H9 (cell line): ENCODE measurements around the gene MYOM3. TPM values are rescaled to one million over a fixed set of nuclear protein-coding genes. Genes with fewer than 3 reads are reported as not detected.

Experiments used
- DNase-seq: peaks from one replicate; pipeline ENCODE4 v3.0.0-alpha.2; 2017
- H2AFZ ChIP-seq: one replicate; pipeline ENCODE4 v1.6.1; 2013; ENCODE audit warnings: mild to moderate bottlenecking, low read length, control low read depth, moderate library complexity
- H2AK5ac ChIP-seq: 2 replicates; pipeline ENCODE4 v1.6.1; 2013; ENCODE audit warnings: low read length, control low read depth, mixed read lengths; ENCODE audit not compliant: insufficient read length
- H2BK120ac ChIP-seq: one replicate; pipeline ENCODE4 v1.6.1; 2013; ENCODE audit warnings: low read depth, mild to moderate bottlenecking, low read length, control low read depth, inconsistent platforms; ENCODE audit not compliant: poor library complexity, severe bottlenecking
- H2BK12ac ChIP-seq: 2 replicates; pipeline ENCODE4 v1.6.1; 2013; ENCODE audit warnings: low read length, control low read depth, mixed read lengths, low read depth; ENCODE audit not compliant: insufficient read length
- H2BK15ac ChIP-seq: 2 replicates; pipeline ENCODE4 v1.6.1; 2013; ENCODE audit warnings: low read depth, low read length, control low read depth
- H2BK20ac ChIP-seq: one replicate; pipeline ENCODE4 v1.6.1; 2013; ENCODE audit warnings: low read depth, mild to moderate bottlenecking, low read length, control low read depth, inconsistent platforms; ENCODE audit not compliant: poor library complexity, severe bottlenecking
- H2BK5ac ChIP-seq: 2 replicates; pipeline ENCODE4 v1.6.1; 2013; ENCODE audit warnings: low read length, control low read depth, mixed read lengths; ENCODE audit not compliant: insufficient read length
- H3K14ac ChIP-seq: 2 replicates; pipeline ENCODE4 v1.6.1; 2013; ENCODE audit warnings: low read length, control low read depth; ENCODE audit not compliant: insufficient read depth
- H3K18ac ChIP-seq: 2 replicates; pipeline ENCODE4 v1.6.1; 2013; ENCODE audit warnings: low read depth, mild to moderate bottlenecking, mixed read lengths, low read length, control low read depth; ENCODE audit not compliant: insufficient read length
- H3K23ac ChIP-seq: 2 replicates; pipeline ENCODE4 v1.6.1; 2013; ENCODE audit warnings: low read length, control low read depth, mixed read lengths, low read depth; ENCODE audit not compliant: insufficient read length
- H3K23me2 ChIP-seq: 2 replicates; pipeline ENCODE4 v1.6.1; 2013; ENCODE audit warnings: low read depth, mild to moderate bottlenecking, mixed read lengths, low read length, control low read depth; ENCODE audit not compliant: insufficient read length, poor library complexity, severe bottlenecking
- H3K27ac ChIP-seq: 2 replicates; pipeline ENCODE4 v1.5.1; 2013; ENCODE audit warnings: low read length, control low read depth, mixed read lengths, low read depth; ENCODE audit not compliant: insufficient read length
- H3K27me3 ChIP-seq: 2 replicates; pipeline ENCODE4 v1.6.1; 2013; ENCODE audit warnings: low read length, control low read depth, inconsistent platforms; ENCODE audit not compliant: insufficient read depth
- H3K4ac ChIP-seq: 2 replicates; pipeline ENCODE4 v1.6.1; 2013; ENCODE audit warnings: low read depth, mild to moderate bottlenecking, control low read depth, inconsistent platforms, low read length, moderate library complexity
- H3K4me1 ChIP-seq: 2 replicates; pipeline ENCODE4 v1.6.1; 2013; ENCODE audit warnings: low read length, control low read depth, inconsistent platforms; ENCODE audit not compliant: insufficient read depth
- H3K4me2 ChIP-seq: 2 replicates; pipeline ENCODE4 v1.6.1; 2013; ENCODE audit warnings: low read length, control low read depth, mixed read lengths; ENCODE audit not compliant: insufficient read length, insufficient read depth
- H3K56ac ChIP-seq: 2 replicates; pipeline ENCODE4 v1.6.1; 2013; ENCODE audit warnings: low read depth, mild to moderate bottlenecking, mixed read lengths, low read length, control low read depth; ENCODE audit not compliant: insufficient read length
- H3K79me1 ChIP-seq: 2 replicates; pipeline ENCODE4 v1.6.1; 2013; ENCODE audit warnings: low read depth, mild to moderate bottlenecking, moderate library complexity, low read length, control low read depth, inconsistent platforms; ENCODE audit not compliant: insufficient read depth, poor library complexity, severe bottlenecking
- H3K79me2 ChIP-seq: 2 replicates; pipeline ENCODE4 v1.6.1; 2013; ENCODE audit warnings: low read length, control low read depth, inconsistent platforms; ENCODE audit not compliant: insufficient read depth
- H3K9ac ChIP-seq: 2 replicates; pipeline ENCODE4 v1.6.1; 2013; ENCODE audit warnings: low read length, control low read depth, mixed read lengths; ENCODE audit not compliant: insufficient read length; ENCODE audit errors: extremely low read depth
- H3K9me3 ChIP-seq: one replicate; pipeline ENCODE4 v1.6.1; 2013; ENCODE audit warnings: low read depth, low read length, inconsistent platforms; ENCODE audit not compliant: control insufficient read depth
- H3T11ph ChIP-seq: one replicate; pipeline ENCODE4 v1.6.1; 2013; ENCODE audit warnings: mild to moderate bottlenecking, low read length, control low read depth, inconsistent platforms
- H4K20me1 ChIP-seq: one replicate; pipeline ENCODE4 v1.6.1; 2013; ENCODE audit not compliant: control insufficient read depth, insufficient read length, insufficient read depth
- H4K5ac ChIP-seq: 2 replicates; pipeline ENCODE4 v1.6.1; 2013; ENCODE audit warnings: low read depth, mild to moderate bottlenecking, mixed read lengths, low read length, control low read depth; ENCODE audit not compliant: insufficient read length
- H4K8ac ChIP-seq: replicated peaks from 2 replicates; pipeline ENCODE4 v1.6.1; 2013; ENCODE audit warnings: low read length, control low read depth, mixed read lengths, low read depth; ENCODE audit not compliant: insufficient read length
- H4K91ac ChIP-seq: 2 replicates; pipeline ENCODE4 v1.6.1; 2013; ENCODE audit warnings: low read depth, mild to moderate bottlenecking, moderate library complexity, mixed read lengths, low read length, control low read depth; ENCODE audit not compliant: insufficient read length
- H3K27ac Mint-ChIP-seq, 3 experiments: 2 replicates in 2 of 3; 3 replicates in 1 of 3; pipeline ENCODE4 v1.8.0; 2020 to 2021; ENCODE audit warnings: mixed read lengths in 3 of 3, mild to moderate bottlenecking in 1 of 3, moderate library complexity in 1 of 3
- H3K27me3 Mint-ChIP-seq: 2 replicates; pipeline ENCODE4 v1.8.0; 2021; ENCODE audit warnings: low read depth, mild to moderate bottlenecking, moderate library complexity, mixed read lengths
- H3K36me3 Mint-ChIP-seq, 3 experiments: 2 replicates in 2 of 3; 3 replicates in 1 of 3; pipeline ENCODE4 v1.8.0; 2020 to 2021; ENCODE audit warnings: low read depth in 3 of 3, mixed read lengths in 3 of 3; ENCODE audit not compliant: insufficient read depth in 1 of 3
- H3K4me1 Mint-ChIP-seq, 2 experiments: 2 replicates each; pipeline ENCODE4 v1.8.0; 2020; ENCODE audit warnings: mixed read lengths in 2 of 2
- H3K4me3 Mint-ChIP-seq, 2 experiments: 2 replicates in 1 of 2; 3 replicates in 1 of 2; pipeline ENCODE4 v1.8.0; 2020 to 2021; ENCODE audit warnings: mild to moderate bottlenecking in 2 of 2, mixed read lengths in 2 of 2, moderate library complexity in 1 of 2
- H3K9me3 Mint-ChIP-seq, 2 experiments: 2 replicates in 1 of 2; 3 replicates in 1 of 2; pipeline ENCODE4 v1.8.0; 2020; ENCODE audit warnings: mild to moderate bottlenecking in 2 of 2, mixed read lengths in 2 of 2, moderate library complexity in 1 of 2
- CTCF ChIP-seq: fragments of 200-600 bp; sonication (generic); conservative IDR thresholded peaks from 3 replicates; pipeline ENCODE4 v1.8.0; 2021; ENCODE audit warnings: antibody characterized with exemption, mild to moderate bottlenecking
- WGBS: extraction: QIAGEN DNeasy Blood & Tissue Kit; methylation state at CpG from one replicate; pipeline ENCODE4 v1.1.7; 2013; ENCODE audit warnings: missing lambda C conversion rate, low lambda C conversion rate, mixed read lengths; ENCODE audit not compliant: insufficient read length; ENCODE audit errors: extremely low coverage; 5-methylcytosine and 5-hydroxymethylcytosine counted together
- total RNA-seq: library from RNA; stranded (reverse); gene quantifications from 2 replicates; pipeline ENCODE4 v1.2.1, GENCODE V29; 2021

MYOM3 gene
- total RNA-seq, 1 experiment from 2014 or later = 0.11 TPM

GRCh38 chr1:24142546-24143534, 30.9 kb upstream of the MYOM3 start, which contains the start of gene IL22RA1:
IL22RA1 (minus strand) TSS chr1:24143140; CDS start chr1:24143082, 58 bp downstream.
- DNase-seq = no peak

More at GRCh38 chr1:24142546-24143534, 30.9 kb upstream of the MYOM3 start, which contains the start of gene IL22RA1:
- Histone ChIP-seq H4K5ac (no peak within 1 kb of the TSS), H2AK5ac (no peak within 1 kb of the TSS), H2BK5ac (no peak within 1 kb of the TSS), H3K4me1 (0 out of 2 replicates have a peak, but pooled peaks cover 2% of the 10 kb centered on the region), H3K4me2 (no peak within 1 kb of the TSS), H3K56ac (no peak within 1 kb of the TSS), H3K14ac (no peak within 1 kb of the TSS; the same call in 1 of the 2 replicates), H3K23me2 (no peaks in the 10 kb centered on the region), H2BK20ac (no peak within 1 kb of the TSS), H2BK120ac (no peak within 1 kb of the TSS), H3K79me2 (no peaks in the 10 kb centered on the region), H2BK15ac (no peak within 1 kb of the TSS), H3K23ac (no peak within 1 kb of the TSS), H2AFZ (no peak within 1 kb of the TSS), H2BK12ac (no peak within 1 kb of the TSS), H3K27ac (no peak within 1 kb of the TSS), H4K8ac (no peak within 1 kb of the TSS), H3K4ac (no peak within 1 kb of the TSS), H3K79me1 (no peaks in the 10 kb centered on the region), H3K18ac (no peak within 1 kb of the TSS), H3T11ph (no peak within 1 kb of the TSS), H3K9me3 (no peaks in the 10 kb centered on the region), H3K9ac (no peak within 1 kb of the TSS), H3K27me3 (no peaks in the 10 kb centered on the region), H4K20me1 (no peaks in the 10 kb centered on the region), H4K91ac (no peak within 1 kb of the TSS)
- Mint-ChIP-seq H3K36me3 (no peaks in the 10 kb centered on the region), H3K27me3 (peaks cover 4% of the 10 kb centered on the region), H3K9me3 (no peaks in the 10 kb centered on the region), H3K4me3 (no peak within 1 kb of the TSS), H3K27ac (peak within 1 kb of the TSS in 1 of 3 experiments; percentile 41; a peak in 1 of 7 replicates), H3K4me1 (peaks cover 0 to 4% of the 10 kb centered on the region in 2 experiments; a peak in 3 of 4 replicates)
- no peak for TF ChIP-seq CTCF
- WGBS = no CpG with 5 or more reads among the region's 22 CpGs
